GM21526 (cell line): ENCODE data around the gene NUP58.
"Not testable (repeated sequence)": the region's sequence is repeated elsewhere in the genome, so short reads cannot be mapped to it uniquely, and the experiment has no call there.

Experiments used
- ATAC-seq: cut with Tn5 transposase; IDR thresholded peaks from one replicate; pipeline ENCODE4 v1.9.1; 2021; ENCODE audit warnings: moderate library complexity; ENCODE audit not compliant: unreplicated experiment, low FRiP score

NUP58 gene

GRCh38 chr13:25302121-25302520, 696 bp downstream of the NUP58 start:
- no peak for ATAC-seq

GRCh38 chr13:25306671-25307464, 5.4 kb downstream of the NUP58 start:
- no peak for ATAC-seq

GRCh38 chr13:25310891-25311290, 9.5 kb downstream of the NUP58 start:
- ATAC-seq: no peak

- not testable (repeated sequence) for ATAC-seq
Measured at GRCh38 chr13:25318946-25319345, 17.5 kb downstream of the NUP58 start.

GRCh38 chr13:25319771-25320170, 18.3 kb downstream of the NUP58 start:
- ATAC-seq: no peak

GRCh38 chr13:25324100-25324499, 22.7 kb downstream of the NUP58 start:
- ATAC-seq: no peak

GRCh38 chr13:25329706-25330105, 28.3 kb downstream of the NUP58 start:
- no peak for ATAC-seq

- ATAC-seq: no peak
Measured at GRCh38 chr13:25330541-25330940, 29.1 kb downstream of the NUP58 start.

- no peak for ATAC-seq
Measured at GRCh38 chr13:25335856-25336255, 34.4 kb downstream of the NUP58 start.

GRCh38 chr13:25345576-25345975, 44.2 kb downstream of the NUP58 start:
- no peak for ATAC-seq

GRCh38 chr13:25347151-25347550, 45.7 kb downstream of the NUP58 start:
- no peak for ATAC-seq

GRCh38 chr13:25351404-25351803, 50.0 kb downstream of the NUP58 start:
- ATAC-seq: no peak

GRCh38 chr13:25352230-25352629, 50.8 kb downstream of the NUP58 start:
- ATAC-seq: no peak

GRCh38 chr13:25352806-25353205, 51.4 kb downstream of the NUP58 start:
- ATAC-seq: no peak

- ATAC-seq: no peak
Measured at GRCh38 chr13:25353344-25353743, 51.9 kb downstream of the NUP58 start.

GRCh38 chr13:25354377-25354776, 53.0 kb downstream of the NUP58 start:
- no peak for ATAC-seq

- ATAC-seq: not testable (repeated sequence)
Measured at GRCh38 chr13:25360443-25360842, 59.0 kb downstream of the NUP58 start.

- ATAC-seq: no peak
Measured at GRCh38 chr13:25365720-25366235, 64.4 kb downstream of the NUP58 start.

- no peak for ATAC-seq
Measured at GRCh38 chr13:25371158-25371874, 69.9 kb downstream of the NUP58 start.

- ATAC-seq: no peak
Measured at GRCh38 chr13:25371875-25372283, 70.5 kb downstream of the NUP58 start, which contains the start of gene ATP8A2. Gene ATP8A2 (plus strand): TSS chr13:25371974. CDS start chr13:25372213, 239 bp downstream.

- ATAC-seq: no peak
Measured at GRCh38 chr13:25372284-25373081, 71.1 kb downstream of the NUP58 start.
